T-helper 2 cell (primary cell): ENCODE results near the gene ZNF668.
A peak's percentile ranks its signal among the peaks of the same experiment; 100 is the strongest.
"Not testable (repeated sequence)": the region's sequence is repeated elsewhere in the genome, so short reads cannot be mapped to it uniquely, and the experiment has no call there.

Experiments used
- DNase-seq, 5 experiments: peaks; one replicate each; pipeline versions ENCODE4 v3.0.0 to v3.0.0-alpha.2; 2012 to 2022

Gene ZNF668

DNA sequence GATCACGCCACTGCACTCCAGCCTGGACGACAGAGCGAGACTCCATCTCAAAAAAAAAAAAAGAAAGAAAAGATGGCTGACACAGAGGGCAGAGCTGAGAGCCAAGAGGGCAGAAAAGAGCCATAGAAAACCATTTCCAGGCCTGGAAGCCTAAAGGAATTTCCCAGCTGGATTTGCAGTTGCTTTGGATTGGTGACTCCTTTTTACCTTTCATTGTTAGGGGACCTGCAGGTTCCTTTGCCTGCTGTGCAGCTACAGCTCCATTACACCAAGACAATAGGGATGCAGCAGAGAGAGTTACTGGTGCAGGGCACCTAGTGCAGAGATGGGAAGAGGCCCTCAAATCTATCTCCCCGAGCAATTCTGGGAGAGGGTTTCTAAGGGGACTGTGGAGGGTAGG lies 18.4 kb downstream of the ZNF668 start:
- no peak for DNase-seq

GRCh38 chr16:31052114-31052513 lies 21.9 kb downstream of the ZNF668 start:
- DNase-seq = no peak

- DNase-seq = no peak
Observed at GRCh38 chr16:31050280-31051030, 23.6 kb downstream of the ZNF668 start.

- DNase-seq = no peak
Observed at GRCh38 chr16:31043898-31044481, 30.1 kb downstream of the ZNF668 start.

DNA sequence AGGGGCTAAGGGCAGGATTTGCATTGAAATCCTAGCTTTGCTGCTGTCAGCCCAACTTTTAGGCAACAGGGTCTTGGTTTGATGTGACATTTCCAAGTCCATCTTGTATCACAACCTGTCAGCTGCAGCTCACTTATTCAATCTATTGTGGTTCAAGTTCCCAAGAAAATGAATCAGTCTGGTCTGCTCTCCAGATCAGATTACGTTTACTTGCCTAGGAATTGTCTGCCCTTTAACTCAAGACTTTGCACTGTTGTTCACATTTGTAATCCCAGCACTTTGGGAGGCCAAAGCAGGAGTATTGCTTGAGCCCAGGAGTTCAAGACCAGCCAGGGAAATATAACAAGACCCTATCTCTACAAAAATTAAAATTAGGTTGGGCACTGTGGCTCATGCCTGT lies 30.7 kb downstream of the ZNF668 start:
- DNase-seq = no peak

- no peak for DNase-seq
Observed at GRCh38 chr16:31042866-31043265, 31.2 kb downstream of the ZNF668 start.

DNA sequence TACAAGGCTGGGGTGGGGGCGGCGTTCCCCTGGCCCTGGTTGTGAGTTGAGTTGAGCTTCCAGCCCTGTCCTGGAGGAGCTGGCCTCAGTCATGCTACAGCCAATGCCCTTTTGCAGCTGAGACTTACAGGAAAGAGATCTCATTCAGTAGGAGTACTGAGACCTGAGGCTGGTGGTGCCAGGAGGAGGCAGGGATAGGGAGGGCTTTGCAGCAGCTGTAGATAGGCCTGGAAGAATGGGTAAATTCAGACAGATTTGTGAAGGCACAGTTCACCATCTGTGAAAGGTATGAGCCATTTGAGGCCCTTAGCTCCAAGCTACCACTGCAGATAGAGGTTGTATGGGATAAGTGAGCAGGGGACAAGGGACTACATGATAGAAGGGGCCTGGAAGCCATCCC lies 35.0 kb downstream of the ZNF668 start:
- DNase-seq = no peak

DNA sequence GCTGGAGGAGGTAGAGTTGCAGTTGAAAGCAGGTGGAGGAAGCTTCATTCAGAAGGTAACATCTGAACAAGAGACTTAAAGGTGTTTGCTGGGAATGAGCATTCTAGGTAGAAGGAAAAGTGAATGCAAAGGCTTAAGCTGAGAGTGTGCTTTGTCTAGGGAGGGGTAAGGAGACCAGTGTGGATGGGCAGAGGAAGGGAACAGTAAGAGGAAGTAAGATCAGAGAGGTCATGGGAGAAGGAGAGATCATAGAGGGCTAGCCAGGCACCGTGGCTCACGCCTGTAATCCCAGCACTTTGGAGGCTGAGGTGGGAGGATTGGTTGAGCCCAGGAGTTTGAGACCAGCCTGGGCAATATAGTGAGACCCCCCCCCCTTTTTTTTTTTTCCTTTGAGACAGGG lies 37.3 kb downstream of the ZNF668 start:
- DNase-seq = no peak

GRCh38 chr16:31033709-31034492 lies 40.1 kb downstream of the ZNF668 start:
- peak; percentile 71 to 88 (median 82) for DNase-seq

DNA sequence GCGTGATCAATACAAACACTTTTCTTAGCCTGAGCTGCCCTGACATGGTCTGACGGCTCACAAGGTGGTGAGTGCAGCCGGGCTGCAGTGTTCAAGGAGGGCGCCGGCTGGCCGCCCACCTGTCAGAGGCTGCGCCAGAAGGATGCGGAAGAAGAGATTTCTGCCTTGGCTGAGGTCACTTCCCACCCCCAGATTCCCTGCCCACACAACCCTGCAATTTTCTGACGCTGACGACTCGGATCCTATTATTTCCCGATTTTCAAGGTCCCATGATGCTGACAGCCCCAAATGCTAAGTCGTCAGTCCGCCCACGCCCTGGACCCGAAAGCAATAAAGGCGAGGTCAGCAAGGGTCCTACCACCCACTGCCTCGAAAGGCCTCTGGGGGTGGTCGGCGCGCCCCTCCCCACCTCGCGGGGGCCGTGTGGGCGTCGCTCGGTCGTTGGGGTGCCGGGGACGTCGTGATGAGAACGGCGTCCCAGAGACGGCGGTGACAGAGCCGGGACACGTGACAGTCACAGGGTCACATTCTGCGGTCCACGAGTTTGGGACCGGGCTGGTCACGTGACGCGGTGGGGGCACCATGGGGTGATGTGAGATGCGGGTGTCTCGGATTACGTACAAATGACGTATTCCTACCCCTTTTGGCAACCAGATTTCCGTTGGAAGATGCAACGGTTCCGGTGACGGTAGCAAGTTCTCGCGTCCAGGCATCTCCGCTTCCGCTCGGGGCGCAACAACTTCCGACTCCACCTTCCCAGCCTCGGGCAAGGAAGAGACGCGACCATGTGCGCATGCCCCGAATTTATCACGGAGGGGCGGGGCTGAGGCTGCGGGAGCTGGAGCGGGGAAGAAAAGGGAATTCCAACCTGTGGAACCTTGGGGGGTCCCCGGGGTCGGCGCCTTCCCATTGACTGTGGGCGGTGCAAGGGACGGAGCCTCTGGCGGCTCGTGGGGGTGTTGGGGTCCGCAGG lies 41.0 kb downstream of the ZNF668 start, which contains the start of gene STX4:
STX4 (plus strand) TSS at position 823 of the 973 bp plus-strand sequence. CDS start 248 bp downstream, outside the sequence.
- peak; percentile 94 to 99 (median 99) for DNase-seq

DNA sequence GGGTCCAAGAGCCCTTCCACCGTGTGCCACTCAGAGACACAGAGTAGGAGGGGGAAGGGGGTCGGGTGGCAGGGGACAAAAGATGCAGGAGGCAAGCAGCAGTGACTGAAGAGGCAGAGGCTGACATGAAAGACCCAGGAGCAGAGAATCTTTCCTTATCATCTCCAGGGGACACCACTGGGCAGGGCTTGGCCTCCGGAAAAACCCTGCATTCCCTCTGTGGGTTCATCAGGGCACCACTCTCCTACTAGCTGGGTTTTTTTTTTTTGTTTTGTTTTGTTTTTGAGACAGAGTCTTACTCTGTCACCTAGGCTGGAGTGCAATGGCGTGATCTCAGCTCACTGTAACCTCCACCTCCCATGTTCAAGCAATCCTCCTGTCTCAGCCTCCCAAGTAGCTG lies 42.8 kb downstream of the ZNF668 start:
- DNase-seq = no peak

DNA sequence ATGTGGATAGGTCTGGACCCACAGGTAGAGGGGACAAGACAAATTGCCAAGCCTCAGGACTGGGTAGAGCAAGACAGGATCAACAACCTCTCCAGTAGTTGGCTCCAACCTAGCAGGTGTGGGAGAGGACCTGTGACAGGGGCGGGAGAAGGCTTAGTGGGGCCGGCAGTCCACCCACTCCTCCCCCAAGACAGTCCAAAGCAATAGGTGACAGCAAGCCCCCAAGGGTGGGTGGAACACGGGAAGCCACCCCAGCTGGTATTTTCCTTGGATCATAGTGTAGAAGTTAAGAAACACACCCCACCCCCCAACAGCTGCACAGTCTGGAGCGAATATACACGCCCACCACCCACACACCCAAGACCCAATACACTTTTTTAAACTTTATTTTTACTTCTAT lies 44.8 kb downstream of the ZNF668 start:
- DNase-seq = no peak

GRCh38 chr16:31025339-31025738 lies 48.7 kb downstream of the ZNF668 start:
- no peak for DNase-seq

DNA sequence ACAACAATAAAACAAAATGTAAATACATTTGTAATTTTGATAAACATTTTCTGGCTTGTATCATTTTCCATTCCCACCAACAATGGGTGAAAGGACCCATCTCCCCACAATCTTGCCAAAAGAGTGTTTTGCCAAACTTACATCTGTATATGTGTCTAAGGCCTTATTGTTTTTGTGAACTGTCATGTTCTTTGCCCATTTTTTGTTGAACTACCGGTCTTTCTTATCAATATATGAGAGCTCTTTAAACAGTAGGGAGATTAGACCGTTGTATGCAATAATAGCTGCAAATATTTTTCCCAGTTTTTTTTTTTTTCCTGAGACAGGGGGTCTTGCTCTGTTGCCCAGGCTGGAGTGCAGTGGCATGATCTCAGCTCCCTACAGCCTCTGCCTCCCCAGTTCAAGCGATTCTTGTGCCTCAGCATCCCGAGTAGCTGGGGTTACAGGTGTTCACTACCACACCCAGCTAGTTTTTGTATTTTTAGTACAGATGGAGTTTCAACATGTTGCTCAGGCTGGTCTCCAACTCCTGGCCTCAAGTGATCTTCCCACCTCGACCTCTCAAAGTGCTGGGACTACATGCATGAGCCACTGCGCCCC lies 50.3 kb downstream of the ZNF668 start:
- DNase-seq = no peak

DNA sequence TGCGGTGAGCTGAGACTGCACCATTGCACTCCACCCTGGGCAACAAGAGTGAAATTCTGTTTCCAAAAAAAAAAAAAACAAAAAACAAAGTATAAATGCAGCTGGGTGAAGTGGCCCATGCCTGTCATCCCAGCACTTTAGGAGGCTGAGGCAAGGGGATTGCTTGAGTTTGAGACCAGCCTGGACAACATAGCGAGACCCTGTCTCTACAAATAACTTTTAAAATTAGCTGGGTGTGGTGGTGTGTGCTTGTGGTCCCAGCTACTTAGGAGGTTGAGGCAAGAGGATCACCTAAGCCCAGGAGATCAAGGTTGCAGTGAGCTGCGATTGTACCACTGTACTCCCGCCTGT lies 50.8 kb downstream of the ZNF668 start:
- no peak for DNase-seq

- DNase-seq = no peak
Observed at GRCh38 chr16:31022544-31023251, 51.3 kb downstream of the ZNF668 start.

DNA sequence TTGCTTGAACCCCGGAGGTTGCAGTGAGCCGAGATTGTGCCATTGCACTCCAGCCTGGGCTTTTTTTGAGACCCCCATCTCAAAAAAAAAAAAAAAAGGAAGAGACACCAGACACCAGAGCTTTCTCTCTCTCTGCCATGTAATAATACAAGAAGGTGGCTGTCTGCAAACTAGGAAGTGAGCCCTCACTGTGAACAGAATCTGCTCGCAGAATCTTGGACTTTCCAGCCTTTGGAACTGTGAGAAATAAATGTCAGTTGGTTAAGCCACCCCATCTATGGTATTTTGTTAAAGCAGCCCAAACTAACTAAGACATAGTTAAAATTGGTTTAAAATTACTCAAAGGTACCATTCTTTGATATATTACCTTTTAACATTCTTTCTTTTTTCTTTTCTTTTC lies 53.5 kb downstream of the ZNF668 start:
- DNase-seq = no peak

DNA sequence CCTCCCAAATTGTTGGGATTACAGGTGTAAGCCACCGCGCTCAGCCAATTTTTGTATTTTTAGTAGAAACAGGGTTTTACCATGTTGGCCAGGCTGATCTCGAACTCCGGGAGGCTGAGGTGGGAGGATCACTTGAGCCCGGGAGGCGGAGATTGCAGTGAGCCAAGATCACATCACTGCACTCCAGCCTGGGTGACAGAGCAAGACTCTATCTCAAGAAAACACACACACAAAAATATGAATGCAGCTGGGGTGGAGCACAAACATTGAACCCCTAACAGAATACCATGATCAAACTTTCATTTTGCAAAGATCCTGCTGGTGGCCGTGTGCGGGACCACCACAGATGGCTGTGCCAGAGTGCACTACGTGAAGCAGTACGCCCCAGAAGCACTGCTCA lies 56.3 kb downstream of the ZNF668 start:
- DNase-seq = not testable (repeated sequence)

- DNase-seq = no peak
Observed at GRCh38 chr16:31016018-31016417, 58.0 kb downstream of the ZNF668 start.

DNA sequence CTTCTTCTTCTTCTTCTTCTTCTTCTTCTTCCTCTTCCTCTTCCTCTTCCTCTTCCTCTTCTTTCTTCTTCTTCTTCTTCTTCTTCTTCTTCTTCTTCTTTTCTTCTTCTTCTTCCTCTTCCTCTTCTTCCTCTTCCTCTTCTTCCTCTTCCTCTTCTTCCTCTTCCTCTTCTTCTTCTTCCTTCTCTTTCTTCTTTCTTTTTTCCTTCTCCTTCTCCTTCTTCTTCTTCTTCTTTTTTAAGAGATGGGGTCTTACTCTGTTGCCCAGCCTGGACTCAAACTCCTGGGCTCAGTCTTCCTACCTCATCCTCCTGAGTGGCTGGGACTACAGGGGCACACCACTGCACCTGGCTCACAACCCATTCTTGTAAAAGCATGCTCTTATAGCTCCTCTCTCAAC lies 60.7 kb downstream of the ZNF668 start:
- not testable (repeated sequence) for DNase-seq

DNA sequence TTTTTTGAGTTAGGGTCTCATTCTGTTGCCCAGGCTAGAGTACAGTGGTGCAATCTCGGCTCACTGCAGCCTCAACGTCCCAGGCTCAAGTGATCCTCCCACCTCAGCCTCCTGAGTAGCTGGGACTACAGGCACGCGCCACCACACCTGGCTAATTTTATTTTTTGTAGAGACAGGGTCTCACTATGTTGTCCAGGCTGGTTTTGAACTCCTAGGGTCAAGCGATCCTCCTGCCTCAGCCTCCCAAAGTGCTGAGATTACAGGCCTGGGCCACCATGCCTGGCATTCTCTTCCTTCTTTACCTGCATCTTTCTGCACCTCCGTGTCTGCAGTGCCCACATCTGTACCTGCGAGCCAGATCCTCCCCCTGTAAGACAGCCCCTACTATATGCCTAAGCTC lies 62.2 kb downstream of the ZNF668 start:
- DNase-seq = not testable (repeated sequence)
